HG02610 (cell line): Measurements from ENCODE around the gene FHAD1.
"Not testable (repeated sequence)": the region's sequence is repeated elsewhere in the genome, so short reads cannot be mapped to it uniquely, and the experiment has no call there.

Experiments
- ATAC-seq: cut with Tn5 transposase; IDR thresholded peaks from one replicate; pipeline ENCODE4 v1.9.1; 2021; ENCODE audit warnings: mild to moderate bottlenecking, moderate library complexity; ENCODE audit not compliant: unreplicated experiment

Gene FHAD1

GRCh38 chr1:15412175-15412800 lies 165.3 kb downstream of the FHAD1 start:
- ATAC-seq, result no peak

- ATAC-seq, result no peak
These were observed 165.8 kb downstream of the FHAD1 start for GRCh38 chr1:15412843-15413242.

GRCh38 chr1:15413563-15414444 lies 166.8 kb downstream of the FHAD1 start:
- ATAC-seq, result no peak

GRCh38 chr1:15414445-15414983 lies 167.5 kb downstream of the FHAD1 start:
- ATAC-seq, result no peak

- ATAC-seq, result peak; percentile 59
These were observed 170.3 kb downstream of the FHAD1 start for GRCh38 chr1:15417059-15417934.

- no peak for ATAC-seq
These were observed 171.9 kb downstream of the FHAD1 start for GRCh38 chr1:15418806-15419515.

- ATAC-seq, result no peak
These were observed 173.9 kb downstream of the FHAD1 start for GRCh38 chr1:15420853-15421465.

- ATAC-seq, result no peak
These were observed 175.8 kb downstream of the FHAD1 start for GRCh38 chr1:15422871-15423270.

- no peak for ATAC-seq
These were observed 176.5 kb downstream of the FHAD1 start for GRCh38 chr1:15423355-15424077.

- ATAC-seq, result no peak
These were observed 177.2 kb downstream of the FHAD1 start for GRCh38 chr1:15424146-15424667.

GRCh38 chr1:15424981-15425380 lies 178.0 kb downstream of the FHAD1 start:
- no peak for ATAC-seq

GRCh38 chr1:15425521-15425920 lies 178.5 kb downstream of the FHAD1 start:
- ATAC-seq, result no peak

- ATAC-seq, result no peak
These were observed 178.9 kb downstream of the FHAD1 start for GRCh38 chr1:15425958-15426357.

- ATAC-seq, result no peak
These were observed 179.7 kb downstream of the FHAD1 start for GRCh38 chr1:15426492-15427279.

GRCh38 chr1:15427280-15427666 lies 180.2 kb downstream of the FHAD1 start:
- ATAC-seq, result no peak

- not testable (repeated sequence) for ATAC-seq
These were observed 181.2 kb downstream of the FHAD1 start for GRCh38 chr1:15428252-15428651.

GRCh38 chr1:15428815-15429435 lies 181.9 kb downstream of the FHAD1 start:
- no peak for ATAC-seq

- no peak for ATAC-seq
These were observed 182.7 kb downstream of the FHAD1 start for GRCh38 chr1:15429701-15430149.
